GM18873 (cell line): ENCODE results near the gene ACTL7B.

ENCODE experiments used
- ATAC-seq: cut with Tn5 transposase; IDR thresholded peaks from one replicate; pipeline ENCODE4 v1.9.1; 2021; ENCODE audit warnings: mild to moderate bottlenecking, moderate library complexity, moderate number of reproducible peaks; ENCODE audit not compliant: unreplicated experiment, low FRiP score

The ACTL7B gene

GRCh38 chr9:108811944-108812343, 43.8 kb downstream of the ACTL7B start:
- no peak for ATAC-seq

GRCh38 chr9:108809269-108809668, 46.5 kb downstream of the ACTL7B start:
- ATAC-seq, result no peak
